ENCODE measurements around the gene SOCS6. TPM values are rescaled to one million over a fixed set of nuclear protein-coding genes. Genes with fewer than 3 reads are reported as not detected.
A peak's percentile ranks its signal among the peaks of the same experiment; 100 is the strongest.

The SOCS6 gene
- polyA plus RNA-seq, 3 donors = 4.8 to 6.1 (median 4.8) TPM

GRCh38 chr18:70363861-70364260, 75.0 kb downstream of the SOCS6 start:
- intact Hi-C loops (cut with micrococcal nuclease) = no loop called here
- H3K4me1 ChIP-seq (ENCODE audit: control insufficient read depth in 1 of 2, insufficient read depth in 2 of 2, low read length in 2 of 2) = no peaks in the 10 kb centered on the region
- Mint-ChIP-seq H3K36me3 (no peaks in the 10 kb centered on the region), H3K4me3 (no peak overlapping the region), H3K9me3 (peaks cover 0 to 1% (median 0%) of the 10 kb centered on the region in 7 donors), H3K27me3 (ENCODE audit: low read depth in 3 of 3) (peaks cover 0 to 3% (median 0%) of the 10 kb centered on the region in 3 donors), H3K27ac (no peak overlapping the region), H3K4me1 (peaks cover 4% of the 10 kb centered on the region)
- H3K79me2 ChIP-seq (ENCODE audit: insufficient read depth, low read length) = no peaks in the 10 kb centered on the region
- WGBS (ENCODE audit: insufficient coverage) = no CpG with 5 or more reads among the region's 2 CpGs
- H2AFZ ChIP-seq (ENCODE audit: insufficient read depth, low read depth, low read length, poor library complexity, severe bottlenecking) = no peak overlapping the region
- no peak for TF ChIP-seq CTCF (IDR thresholded peaks at IDR 0.05)
- no peak overlapping the region for H3K4me3 ChIP-seq (replicated peaks in 1 of 3; ENCODE audit: low read depth in 2 of 3, low read length in 3 of 3)
- DNase-seq = peak in 2 of 3 donors; percentile 8 to 27
- H3K36me3 ChIP-seq (replicated peaks in 1 of 2; ENCODE audit: control insufficient read depth in 1 of 2, insufficient read depth in 2 of 2, low read length in 2 of 2) = no peaks in the 10 kb centered on the region
- H3K4me2 ChIP-seq (replicated peaks; ENCODE audit: extremely low read depth, low read length, poor library complexity, severe bottlenecking) = no peak overlapping the region
- H3K9me3 ChIP-seq (replicated peaks in 1 of 2; ENCODE audit: control insufficient read depth in 1 of 2, insufficient read depth in 1 of 2, low read length in 2 of 2) = no peaks in the 10 kb centered on the region
- H3K27ac ChIP-seq (ENCODE audit: low read depth in 1 of 2, low read length in 2 of 2) = no peak overlapping the region
- no peaks in the 10 kb centered on the region for H4K20me1 ChIP-seq (ENCODE audit: insufficient read depth, low read length)
- no peaks in the 10 kb centered on the region for H3K27me3 ChIP-seq (ENCODE audit: control insufficient read depth in 2 of 2, insufficient read depth in 2 of 2, low read length in 2 of 2)
- H3K9ac ChIP-seq (ENCODE audit: insufficient read depth, low read length, poor library complexity, severe bottlenecking) = no peak overlapping the region

- no CpG with 5 or more reads among the region's 3 CpGs for WGBS (ENCODE audit: insufficient coverage)
- TF ChIP-seq CTCF (IDR thresholded peaks at IDR 0.05) = no peak
- no peak overlapping the region for H3K4me3 Mint-ChIP-seq
- no peaks in the 10 kb centered on the region for H3K79me2 ChIP-seq (ENCODE audit: insufficient read depth, low read length)
- H3K9ac ChIP-seq (ENCODE audit: insufficient read depth, low read length, poor library complexity, severe bottlenecking) = no peak overlapping the region
- no peaks in the 10 kb centered on the region for H3K4me1 ChIP-seq (ENCODE audit: control insufficient read depth in 1 of 2, insufficient read depth in 2 of 2, low read length in 2 of 2)
- intact Hi-C loops (cut with micrococcal nuclease) = no loop called here
- peaks cover 0 to 1% (median 0%) of the 10 kb centered on the region in 7 donors for H3K9me3 Mint-ChIP-seq
- peaks cover 4% of the 10 kb centered on the region for H3K4me1 Mint-ChIP-seq
- H3K9me3 ChIP-seq (replicated peaks in 1 of 2; ENCODE audit: control insufficient read depth in 1 of 2, insufficient read depth in 1 of 2, low read length in 2 of 2) = no peaks in the 10 kb centered on the region
- H3K4me3 ChIP-seq (replicated peaks in 1 of 3; ENCODE audit: low read depth in 2 of 3, low read length in 3 of 3) = no peak overlapping the region
- no peaks in the 10 kb centered on the region for H4K20me1 ChIP-seq (ENCODE audit: insufficient read depth, low read length)
- H3K4me2 ChIP-seq (replicated peaks; ENCODE audit: extremely low read depth, low read length, poor library complexity, severe bottlenecking) = no peak overlapping the region
- H3K27me3 Mint-ChIP-seq (ENCODE audit: low read depth in 3 of 3) = peaks cover 0 to 3% (median 0%) of the 10 kb centered on the region in 3 donors
- DNase-seq = no peak
- no peaks in the 10 kb centered on the region for H3K36me3 ChIP-seq (replicated peaks in 1 of 2; ENCODE audit: control insufficient read depth in 1 of 2, insufficient read depth in 2 of 2, low read length in 2 of 2)
- H3K27ac Mint-ChIP-seq = no peak overlapping the region
- H3K27ac ChIP-seq (ENCODE audit: low read depth in 1 of 2, low read length in 2 of 2) = no peak overlapping the region
- H2AFZ ChIP-seq (ENCODE audit: insufficient read depth, low read depth, low read length, poor library complexity, severe bottlenecking) = no peak overlapping the region
- no peaks in the 10 kb centered on the region for H3K27me3 ChIP-seq (ENCODE audit: control insufficient read depth in 2 of 2, insufficient read depth in 2 of 2, low read length in 2 of 2)
- H3K36me3 Mint-ChIP-seq = no peaks in the 10 kb centered on the region
Observed at GRCh38 chr18:70365361-70365760, 76.5 kb downstream of the SOCS6 start.
